Measurements from ENCODE around the gene OR13C5.

Gene OR13C5

DNA sequence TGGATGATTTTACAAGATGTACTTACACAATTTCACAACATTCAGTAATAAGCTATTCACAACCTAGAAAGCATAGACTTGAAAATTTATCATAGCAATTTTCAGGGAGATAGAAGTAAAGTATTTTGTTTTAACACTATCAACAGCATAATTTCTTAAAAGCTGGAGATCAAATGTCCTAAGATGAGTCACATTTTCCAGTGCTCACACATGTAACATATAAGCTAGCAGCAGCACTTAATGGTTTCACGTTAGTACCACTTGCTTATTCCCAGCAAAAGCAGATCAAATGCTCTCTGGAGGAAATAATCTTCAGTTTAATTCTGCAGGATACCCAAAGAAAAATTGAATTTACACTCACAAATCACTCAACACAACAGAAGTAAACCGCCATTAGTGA is 23.8 kb downstream of the OR13C5 start:
- TF ChIP-seq, protein P1, sequence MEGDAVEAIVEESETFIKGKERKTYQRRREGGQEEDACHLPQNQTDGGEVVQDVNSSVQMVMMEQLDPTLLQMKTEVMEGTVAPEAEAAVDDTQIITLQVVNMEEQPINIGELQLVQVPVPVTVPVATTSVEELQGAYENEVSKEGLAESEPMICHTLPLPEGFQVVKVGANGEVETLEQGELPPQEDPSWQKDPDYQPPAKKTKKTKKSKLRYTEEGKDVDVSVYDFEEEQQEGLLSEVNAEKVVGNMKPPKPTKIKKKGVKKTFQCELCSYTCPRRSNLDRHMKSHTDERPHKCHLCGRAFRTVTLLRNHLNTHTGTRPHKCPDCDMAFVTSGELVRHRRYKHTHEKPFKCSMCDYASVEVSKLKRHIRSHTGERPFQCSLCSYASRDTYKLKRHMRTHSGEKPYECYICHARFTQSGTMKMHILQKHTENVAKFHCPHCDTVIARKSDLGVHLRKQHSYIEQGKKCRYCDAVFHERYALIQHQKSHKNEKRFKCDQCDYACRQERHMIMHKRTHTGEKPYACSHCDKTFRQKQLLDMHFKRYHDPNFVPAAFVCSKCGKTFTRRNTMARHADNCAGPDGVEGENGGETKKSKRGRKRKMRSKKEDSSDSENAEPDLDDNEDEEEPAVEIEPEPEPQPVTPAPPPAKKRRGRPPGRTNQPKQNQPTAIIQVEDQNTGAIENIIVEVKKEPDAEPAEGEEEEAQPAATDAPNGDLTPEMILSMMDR (conservative IDR thresholded peaks at IDR 0.05; ENCODE audit: low read length): no peak
- H3K4me3 ChIP-seq (ENCODE audit: low read length): no peak overlapping the region
- DNase-seq (ENCODE audit: low read depth): no peak

DNA sequence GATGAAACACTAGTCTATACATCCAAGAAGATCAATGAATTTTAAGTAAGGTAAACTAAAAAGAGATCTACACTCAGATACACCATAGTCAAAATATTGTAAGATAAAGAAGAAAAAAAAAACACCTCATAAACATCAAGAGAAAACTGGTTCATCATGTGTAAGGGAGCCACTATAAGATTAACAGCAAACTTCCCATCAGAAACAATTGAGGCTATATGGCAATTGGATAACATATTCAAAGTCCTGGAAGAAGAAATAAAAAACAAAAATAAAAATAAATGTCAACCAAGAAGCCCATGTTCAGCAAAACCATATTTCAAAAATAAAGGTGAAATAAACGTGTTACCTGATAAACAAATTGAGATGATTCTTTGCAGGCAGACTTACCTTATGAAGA is 26.6 kb downstream of the OR13C5 start:
- no peak for DNase-seq (ENCODE audit: low read depth)
- TF ChIP-seq, protein P1 (conservative IDR thresholded peaks at IDR 0.05; ENCODE audit: low read length): no peak
- H3K4me3 ChIP-seq (ENCODE audit: low read length): no peak overlapping the region

DNA sequence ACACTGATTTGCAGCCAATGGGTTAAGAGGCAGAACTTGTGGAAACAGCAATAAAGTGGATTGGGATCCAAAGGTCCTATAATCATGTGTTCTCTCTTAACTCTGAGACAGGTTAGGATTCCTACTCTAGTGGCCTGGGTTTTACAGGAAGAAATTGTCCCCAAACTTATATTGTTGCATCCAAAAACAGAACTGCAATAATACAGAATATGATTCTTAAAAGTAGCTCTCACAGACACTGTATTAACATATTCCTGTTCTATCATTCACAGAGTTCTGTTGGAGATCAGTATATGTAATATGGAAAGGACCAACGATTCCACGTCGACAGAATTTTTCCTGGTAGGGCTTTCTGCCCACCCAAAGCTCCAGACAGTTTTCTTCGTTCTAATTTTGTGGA is 30.3 kb downstream of the OR13C5 start, which contains the start of gene OR13C8:
OR13C8 (plus strand) TSS at position 301 of the 400 bp plus-strand sequence; CDS start at position 301, 0 bp downstream.
- TF ChIP-seq, protein P1 (conservative IDR thresholded peaks at IDR 0.05; ENCODE audit: low read length): no peak
- H3K4me3 ChIP-seq (ENCODE audit: low read length): no peak within 1 kb of the TSS
- no peak for DNase-seq (ENCODE audit: low read depth)

DNA sequence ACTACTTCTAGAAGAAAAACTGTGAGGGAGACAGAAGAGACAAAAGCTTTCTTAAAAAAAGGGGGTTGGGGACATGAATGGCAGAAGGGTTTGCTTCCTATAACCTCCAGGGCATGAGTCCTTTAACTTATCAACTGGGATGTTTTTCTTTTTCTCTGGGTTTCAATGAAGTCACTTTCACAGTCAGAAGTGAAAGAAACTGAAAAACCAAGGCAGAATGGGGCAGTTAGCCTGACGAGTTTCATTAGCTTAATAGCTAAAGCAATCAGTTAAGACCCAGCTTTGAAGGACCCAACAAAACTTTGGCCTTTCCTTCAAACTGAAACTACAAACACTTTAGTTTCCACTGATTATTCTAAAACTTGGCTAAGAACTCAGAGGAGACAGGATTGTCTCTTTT is 34.9 kb downstream of the OR13C5 start:
- H3K4me3 ChIP-seq (ENCODE audit: low read length): no peak overlapping the region
- no peak for DNase-seq (ENCODE audit: low read depth)
- TF ChIP-seq, protein P1 (conservative IDR thresholded peaks at IDR 0.05; ENCODE audit: low read length): no peak

DNA sequence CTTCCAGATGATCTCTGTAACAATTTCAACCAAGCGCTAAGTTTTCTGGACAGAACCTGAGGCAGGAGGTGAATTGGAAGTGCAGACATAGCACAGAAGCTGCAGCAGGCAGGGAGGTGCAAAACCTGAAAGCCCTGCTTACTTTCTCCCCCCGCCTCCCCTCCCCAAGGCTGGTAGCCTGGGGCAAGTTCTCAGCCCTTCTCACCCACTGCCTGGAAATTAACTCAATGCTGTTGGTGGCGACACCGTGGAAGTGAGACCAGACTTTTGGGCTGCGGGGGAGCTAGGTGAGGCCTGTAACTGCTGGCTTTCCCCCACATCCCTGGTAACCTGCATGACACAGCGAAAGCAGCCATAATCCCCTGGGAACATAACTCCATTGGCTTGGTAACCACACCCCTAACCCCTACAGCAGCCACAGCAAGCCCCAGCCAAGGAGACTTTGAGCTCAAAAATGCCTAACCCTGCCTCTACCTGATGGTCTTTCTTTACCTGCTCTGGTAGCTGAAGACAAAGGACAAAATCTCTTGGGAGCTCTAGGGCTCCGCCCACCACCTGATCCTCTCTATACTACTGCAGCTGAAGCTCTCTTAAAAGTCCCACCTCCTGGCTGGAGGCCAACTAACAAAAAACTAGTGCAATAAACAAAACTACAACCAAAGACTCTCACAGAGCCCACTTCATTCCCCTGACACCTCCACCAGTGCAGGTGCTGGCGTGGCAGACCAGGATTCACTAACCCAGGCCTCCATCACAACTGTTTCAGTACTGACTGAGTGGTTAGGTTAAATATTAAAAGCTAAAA is 42.2 kb downstream of the OR13C5 start:
- no peak for DNase-seq (ENCODE audit: low read depth)
- no peak overlapping the region for H3K4me3 ChIP-seq (ENCODE audit: low read length)
- TF ChIP-seq, protein P1 (conservative IDR thresholded peaks at IDR 0.05; ENCODE audit: low read length): no peak

DNA sequence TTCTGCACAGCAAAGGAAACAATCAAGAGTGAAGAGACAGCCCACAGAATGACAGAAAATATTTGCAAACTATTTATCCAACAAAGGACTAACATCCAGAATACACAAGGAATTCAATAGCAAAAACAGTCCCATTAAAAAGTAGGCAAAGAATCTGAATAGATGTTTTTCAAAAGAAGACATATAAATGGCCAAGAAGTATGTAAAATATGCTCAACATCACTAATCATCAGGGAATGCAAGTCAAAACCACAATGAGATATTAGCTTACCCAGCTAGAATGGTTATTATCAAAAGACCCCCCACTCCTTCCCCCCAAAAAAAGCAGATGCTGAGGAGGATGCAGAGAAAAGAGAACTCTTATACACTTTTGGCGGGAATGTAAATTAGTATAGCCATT is 43.7 kb downstream of the OR13C5 start:
- DNase-seq (ENCODE audit: low read depth): peak; percentile 0
- TF ChIP-seq, protein P1 (conservative IDR thresholded peaks at IDR 0.05; ENCODE audit: low read length): no peak
- no peak overlapping the region for H3K4me3 ChIP-seq (ENCODE audit: low read length)

DNA sequence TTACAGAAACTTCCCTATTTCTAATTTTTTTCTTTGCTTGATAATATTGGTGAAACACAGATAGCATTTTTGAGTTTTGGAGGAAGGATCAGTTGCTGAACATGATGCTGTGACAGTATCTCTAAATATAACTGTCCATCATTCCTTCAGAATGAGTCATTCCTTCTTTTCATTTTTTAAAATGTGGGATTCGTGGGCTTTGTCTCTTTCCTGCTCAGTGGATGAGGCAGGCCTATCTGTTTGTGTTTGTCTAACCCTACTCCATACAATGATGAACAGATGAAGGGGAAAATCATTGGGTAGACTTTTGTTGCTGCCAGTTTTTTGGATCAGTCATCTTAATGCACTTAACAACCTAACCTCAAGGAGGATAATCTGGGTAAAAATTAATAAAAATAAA is 46.0 kb downstream of the OR13C5 start:
- H3K4me3 ChIP-seq (ENCODE audit: low read length): no peak overlapping the region
- TF ChIP-seq, protein P1 (conservative IDR thresholded peaks at IDR 0.05; ENCODE audit: low read length): no peak
- peak; percentile 18 for DNase-seq (ENCODE audit: low read depth)

All from AG10803 (cell line).